ENCODE data around the gene NINJ1.

Gene NINJ1

GRCh38 chr9:93134015-93134739 lies at the start of gene NINJ1:
Gene NINJ1, minus strand, starts transcription at chr9:93134251. Its CDS starts 34 bp downstream, at chr9:93134217.
- DNase-seq (ENCODE audit: low read depth), result peak; percentile 82

- DNase-seq (ENCODE audit: low read depth), result no peak
These were observed 49.1 kb upstream of the NINJ1 start for GRCh38 chr9:93183131-93183662.

GRCh38 chr9:93182572-93182971 lies 48.5 kb upstream of the NINJ1 start:
- no peak for DNase-seq (ENCODE audit: low read depth)

- DNase-seq (ENCODE audit: low read depth), result no peak
These were observed 47.8 kb upstream of the NINJ1 start for GRCh38 chr9:93181672-93182435.

- no peak for DNase-seq (ENCODE audit: low read depth)
These were observed 46.9 kb upstream of the NINJ1 start for GRCh38 chr9:93180938-93181337.

GRCh38 chr9:93178851-93179786 lies 45.1 kb upstream of the NINJ1 start:
- no peak for DNase-seq (ENCODE audit: low read depth)

- no peak for DNase-seq (ENCODE audit: low read depth)
These were observed 43.6 kb upstream of the NINJ1 start for GRCh38 chr9:93177676-93178075.

GRCh38 chr9:93174976-93175375 lies 40.9 kb upstream of the NINJ1 start:
- DNase-seq (ENCODE audit: low read depth), result no peak

- no peak for DNase-seq (ENCODE audit: low read depth)
These were observed 39.5 kb upstream of the NINJ1 start for GRCh38 chr9:93173365-93174051.

GRCh38 chr9:93172666-93173364 lies 38.8 kb upstream of the NINJ1 start:
- no peak for DNase-seq (ENCODE audit: low read depth)

- DNase-seq (ENCODE audit: low read depth), result no peak
These were observed 37.4 kb upstream of the NINJ1 start for GRCh38 chr9:93171261-93171990.

GRCh38 chr9:93170571-93170970 lies 36.5 kb upstream of the NINJ1 start:
- no peak for DNase-seq (ENCODE audit: low read depth)

- no peak for DNase-seq (ENCODE audit: low read depth)
These were observed 35.4 kb upstream of the NINJ1 start for GRCh38 chr9:93169444-93169843.

GRCh38 chr9:93168581-93168980 lies 34.5 kb upstream of the NINJ1 start:
- no peak for DNase-seq (ENCODE audit: low read depth)

- DNase-seq (ENCODE audit: low read depth), result no peak
These were observed 33.8 kb upstream of the NINJ1 start for GRCh38 chr9:93167838-93168237.

- DNase-seq (ENCODE audit: low read depth), result no peak
These were observed 33.1 kb upstream of the NINJ1 start for GRCh38 chr9:93167185-93167584.

- no peak for DNase-seq (ENCODE audit: low read depth)
These were observed 32.6 kb upstream of the NINJ1 start for GRCh38 chr9:93166699-93167098.

- DNase-seq (ENCODE audit: low read depth), result no peak
These were observed 30.0 kb upstream of the NINJ1 start for GRCh38 chr9:93164085-93164484.

GRCh38 chr9:93161786-93162562 lies 27.9 kb upstream of the NINJ1 start:
- DNase-seq (ENCODE audit: low read depth), result no peak
